Astrocyte of the spinal cord (primary cell): ENCODE measurements around the gene KCNIP3.
"Not testable (repeated sequence)": the region's sequence is repeated elsewhere in the genome, so short reads cannot be mapped to it uniquely, and the experiment has no call there.

Source experiments
- DNase-seq: peaks from one replicate; pipeline ENCODE4 v3.0.0; 2011; ENCODE audit warnings: low read depth, low spot score
- H3K4me3 ChIP-seq: 2 replicates; pipeline ENCODE4 v1.5.1; 2011; ENCODE audit warnings: low read depth, mild to moderate bottlenecking, low read length, moderate library complexity
- CTCF ChIP-seq: IDR thresholded peaks from 2 replicates; pipeline ENCODE4 v1.5.1; 2012; ENCODE audit warnings: low read depth, mild to moderate bottlenecking, low read length, inconsistent platforms
- in situ Hi-C: cut with HindIII; loops from 2 replicates; pipeline ENCODE4 v1.10.0; 2017; ENCODE audit warnings: low sequenced_read_pairs

Gene KCNIP3

GRCh38 chr2:95414015-95414594 lies 117.0 kb downstream of the KCNIP3 start:
- peak; percentile 77 for TF ChIP-seq CTCF
- in situ Hi-C loops, H3K4me3 ChIP-seq: not testable (repeated sequence)
- DNase-seq = peak; percentile 79

- H3K4me3 ChIP-seq, DNase-seq, in situ Hi-C loops: not testable (repeated sequence)
Observed at GRCh38 chr2:95415138-95415537, 118.0 kb downstream of the KCNIP3 start.

GRCh38 chr2:95415561-95415960 lies 118.4 kb downstream of the KCNIP3 start:
- DNase-seq, H3K4me3 ChIP-seq, in situ Hi-C loops: not testable (repeated sequence)

GRCh38 chr2:95427196-95427867 lies 130.2 kb downstream of the KCNIP3 start:
- in situ Hi-C loops, DNase-seq: not testable (repeated sequence)

GRCh38 chr2:95429748-95430467 lies 132.8 kb downstream of the KCNIP3 start:
- in situ Hi-C loops, DNase-seq, H3K4me3 ChIP-seq: not testable (repeated sequence)

More at GRCh38 chr2:95427196-95427867, 130.2 kb downstream of the KCNIP3 start:
- H3K4me3 ChIP-seq = not testable (repeated sequence)

- DNase-seq, in situ Hi-C loops, H3K4me3 ChIP-seq: not testable (repeated sequence)
Observed at GRCh38 chr2:95433373-95433772, 136.2 kb downstream of the KCNIP3 start.

GRCh38 chr2:95433973-95434372 lies 136.8 kb downstream of the KCNIP3 start:
- H3K4me3 ChIP-seq, in situ Hi-C loops: not testable (repeated sequence)
- DNase-seq = peak; percentile 18

GRCh38 chr2:95434507-95435076 lies 137.4 kb downstream of the KCNIP3 start:
- peak; percentile 79 for DNase-seq
- in situ Hi-C loops, H3K4me3 ChIP-seq: not testable (repeated sequence)

GRCh38 chr2:95435162-95435871 lies 138.2 kb downstream of the KCNIP3 start:
- DNase-seq, H3K4me3 ChIP-seq, in situ Hi-C loops: not testable (repeated sequence)
